Stimulated activated CD4-positive, alpha-beta T cell treated with anti-CD3 and anti-CD28 coated beads, Interleukin-2, amount 100 ng/mL, for 48 hours (primary cell): Measurements from ENCODE around the gene PTGES3L.

ENCODE experiments used
- DNase-seq, 2 donors: peaks; one replicate each; pipeline ENCODE4 v3.0.0-alpha.2; 2020

Gene PTGES3L

GRCh38 chr17:42979511-42980273, at the start of gene PTGES3L:
PTGES3L (minus strand) TSS chr17:42980080; CDS start chr17:42980053, 27 bp downstream.
- DNase-seq = no peak

DNA sequence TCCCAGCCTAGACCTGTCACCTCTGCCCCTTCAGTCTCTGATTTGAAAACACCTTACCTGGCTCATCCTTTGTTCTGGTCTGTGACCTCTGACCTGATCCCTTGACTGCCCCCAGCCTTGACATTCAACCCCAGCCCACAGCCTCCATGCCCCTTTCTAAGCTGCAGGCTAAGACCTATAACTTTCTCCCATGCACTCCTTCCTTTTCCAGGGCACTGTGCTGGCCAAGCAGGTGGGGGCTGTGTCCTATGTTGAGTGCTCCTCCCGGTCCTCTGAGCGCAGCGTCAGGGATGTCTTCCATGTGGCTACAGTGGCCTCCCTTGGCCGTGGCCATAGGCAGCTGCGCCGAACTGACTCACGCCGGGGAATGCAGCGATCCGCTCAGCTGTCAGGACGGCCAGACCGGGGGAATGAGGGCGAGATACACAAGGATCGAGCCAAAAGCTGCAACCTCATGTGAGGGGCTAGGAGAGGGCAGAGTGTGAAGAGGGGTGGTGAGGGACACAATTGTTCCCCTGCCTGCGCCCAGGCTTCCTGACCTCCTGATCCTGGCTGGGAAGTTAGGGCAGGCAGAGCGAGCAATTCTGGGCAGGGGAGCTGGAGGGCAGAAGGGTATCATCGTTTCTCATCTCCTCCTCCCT, 48.5 kb upstream of the PTGES3L start:
- no peak for DNase-seq

- no peak for DNase-seq
Measured at GRCh38 chr17:43027091-43028032, 47.5 kb upstream of the PTGES3L start.

GRCh38 chr17:43026595-43026994, 46.7 kb upstream of the PTGES3L start:
- no peak for DNase-seq

GRCh38 chr17:43025766-43026537, 46.1 kb upstream of the PTGES3L start:
- no peak for DNase-seq

DNA sequence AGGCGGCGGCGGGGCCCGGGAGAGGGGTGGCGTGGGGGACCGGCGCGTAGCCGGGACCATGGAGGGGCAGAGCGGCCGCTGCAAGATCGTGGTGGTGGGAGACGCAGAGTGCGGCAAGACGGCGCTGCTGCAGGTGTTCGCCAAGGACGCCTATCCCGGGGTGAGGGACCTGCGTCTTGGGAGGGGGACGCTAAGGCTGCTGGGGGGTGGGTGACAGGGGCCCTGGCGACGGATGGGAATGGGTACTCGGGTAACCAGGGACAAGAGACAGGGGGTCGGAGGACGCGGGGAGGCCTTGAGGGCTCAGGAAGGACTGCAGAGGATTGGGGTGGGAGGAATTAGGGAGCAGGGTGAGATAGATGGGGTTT, 45.4 kb upstream of the PTGES3L start:
- DNase-seq = no peak

- peak; percentile 70 to 72 for DNase-seq
Measured at GRCh38 chr17:43024407-43025289, 44.8 kb upstream of the PTGES3L start, which contains the start of gene RND2. RND2 (plus strand) TSS chr17:43025231; CDS start chr17:43025348, 117 bp downstream.

DNA sequence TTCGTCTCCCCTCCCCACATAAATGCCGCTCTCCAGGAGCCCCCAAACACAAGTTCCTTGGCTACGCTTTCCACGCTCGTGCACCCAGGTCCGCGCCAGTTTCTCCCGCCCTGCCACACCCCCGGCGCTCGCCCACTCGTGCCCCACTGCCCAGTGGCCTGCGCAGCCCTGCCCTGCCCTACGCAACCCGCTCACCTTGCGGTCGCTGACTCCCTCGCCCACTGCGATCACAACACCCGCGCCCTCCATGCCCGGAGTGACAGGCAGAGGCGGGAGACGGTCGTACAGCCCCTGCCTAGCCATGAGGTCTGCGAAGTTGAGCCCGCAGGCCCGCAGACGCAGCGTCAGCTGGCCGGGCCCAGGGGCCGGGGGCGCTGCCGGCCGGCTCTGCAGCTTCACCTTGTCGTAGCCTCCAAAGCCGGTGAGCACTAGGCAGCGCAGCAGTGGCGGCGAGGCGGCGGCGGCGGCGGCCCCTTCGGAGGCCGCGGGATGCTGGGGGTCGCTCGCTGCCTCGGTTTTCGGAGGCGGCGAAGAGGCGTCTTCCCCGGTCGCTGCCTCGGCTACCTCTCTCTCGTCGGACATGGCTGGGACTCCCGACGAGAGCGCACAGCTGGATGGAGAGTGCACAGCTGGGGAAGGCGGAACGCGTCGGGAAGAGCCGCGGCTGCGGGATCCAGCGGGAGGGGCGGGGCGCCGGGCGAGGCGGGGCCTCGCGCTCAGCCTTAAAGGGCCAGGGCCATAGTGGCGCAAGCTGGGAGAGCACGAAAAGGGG, 42.0 kb upstream of the PTGES3L start, which contains the start of gene VAT1:
Gene VAT1, minus strand, starts transcription at position 645 of the 772 bp plus-strand sequence. Its CDS starts 63 bp downstream, at position 582.
- peak; percentile 65 to 66 for DNase-seq

GRCh38 chr17:43020789-43021740, 41.2 kb upstream of the PTGES3L start:
- no peak for DNase-seq

- no peak for DNase-seq
Measured at GRCh38 chr17:43020030-43020621, 40.2 kb upstream of the PTGES3L start.

DNA sequence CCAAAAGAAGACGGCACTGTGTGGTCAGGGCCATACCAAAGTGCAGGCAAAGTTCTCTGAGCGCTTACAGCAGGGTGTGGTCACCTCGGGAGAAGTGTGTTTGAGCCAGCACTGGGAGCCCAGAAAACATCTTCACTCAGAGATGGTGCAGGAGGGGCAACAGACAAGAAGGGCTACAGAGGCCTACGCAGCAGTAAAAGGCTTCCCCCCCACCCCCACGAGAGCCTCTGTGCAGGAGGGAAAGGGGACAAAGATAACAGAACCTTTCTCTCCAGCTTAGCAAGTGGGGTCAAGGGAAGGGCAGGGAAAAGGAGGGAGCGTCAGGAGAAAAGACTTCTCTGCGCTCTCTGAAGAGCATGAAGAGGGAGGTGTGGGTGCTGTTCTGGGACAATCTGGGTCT, 39.5 kb upstream of the PTGES3L start:
- DNase-seq = no peak

DNA sequence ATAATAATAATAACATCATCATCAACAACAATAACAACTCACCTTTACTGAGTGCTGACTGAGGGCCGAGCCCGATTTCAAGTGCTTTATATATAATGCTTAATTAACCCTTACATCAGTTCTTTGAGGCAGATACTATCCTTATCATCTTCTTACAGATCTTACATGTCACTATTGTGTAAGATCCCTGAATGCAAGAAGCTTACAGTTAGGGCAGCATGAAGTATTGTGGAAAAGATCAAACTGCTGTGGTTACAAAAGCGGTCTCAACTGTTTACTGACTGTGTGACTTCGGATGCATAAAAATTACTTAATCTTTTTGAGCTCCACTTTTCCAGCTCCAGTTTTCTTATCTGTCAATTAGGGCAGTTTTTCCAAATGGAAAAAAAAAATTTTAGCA, 39.1 kb upstream of the PTGES3L start:
- no peak for DNase-seq

DNA sequence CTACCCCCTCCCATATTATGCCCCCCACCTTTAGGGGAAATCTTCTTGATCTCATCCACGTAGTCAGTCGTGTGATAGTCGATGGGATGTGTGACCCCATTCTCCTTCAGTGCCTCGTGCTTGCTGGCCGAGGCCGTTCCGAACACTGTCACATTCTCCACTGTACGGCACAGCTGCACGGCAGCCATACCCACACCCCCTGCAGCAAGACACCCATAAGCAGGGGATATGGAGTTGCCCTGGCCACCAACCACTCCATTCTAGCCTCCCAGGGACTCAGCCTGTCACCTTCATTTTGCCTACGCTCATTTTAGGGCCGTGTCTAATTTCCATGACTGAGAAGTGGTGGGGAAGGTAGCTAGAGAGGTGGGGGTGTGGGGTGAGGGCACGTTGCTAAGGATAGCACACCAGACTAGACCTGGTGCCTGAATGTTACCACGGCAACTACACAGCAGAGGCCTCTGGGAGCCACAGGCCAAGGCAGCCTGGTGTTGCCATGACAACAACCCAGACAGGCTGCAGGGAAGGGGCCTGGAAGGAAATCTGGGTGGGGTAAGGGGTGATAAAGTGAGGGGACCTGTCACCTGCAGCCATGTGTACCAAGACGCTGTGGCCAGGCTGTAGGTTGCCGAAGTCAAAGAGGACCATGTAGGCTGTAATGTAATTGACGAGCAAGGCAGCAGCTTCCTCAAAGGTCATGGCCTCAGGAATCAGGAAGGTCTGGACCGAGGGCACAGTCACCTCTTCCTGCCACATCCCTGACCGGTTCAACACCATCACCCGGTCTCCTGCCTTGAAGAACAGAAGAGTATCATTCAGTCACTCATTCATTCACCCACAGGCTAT, 38.4 kb upstream of the PTGES3L start:
- DNase-seq = no peak

DNA sequence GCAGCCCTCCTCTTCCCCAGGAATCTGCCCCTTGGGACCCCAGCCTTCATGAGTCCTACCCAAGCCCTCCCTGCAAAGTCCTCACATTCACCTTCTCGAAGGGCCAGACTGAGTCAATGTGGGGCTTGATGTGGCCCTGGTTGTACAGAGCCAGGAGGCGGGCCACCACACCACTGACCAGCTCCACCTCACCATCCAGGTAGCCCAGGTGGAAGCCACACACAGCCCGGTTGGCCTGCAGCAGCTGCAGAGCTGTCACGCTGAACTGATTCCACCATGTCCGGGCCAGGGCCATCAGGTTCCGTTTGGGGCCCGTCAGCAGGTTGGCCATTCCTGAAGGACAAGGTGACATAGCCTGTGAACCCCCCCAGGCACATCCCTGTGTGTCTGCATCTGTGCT, 36.3 kb upstream of the PTGES3L start:
- no peak for DNase-seq

DNA sequence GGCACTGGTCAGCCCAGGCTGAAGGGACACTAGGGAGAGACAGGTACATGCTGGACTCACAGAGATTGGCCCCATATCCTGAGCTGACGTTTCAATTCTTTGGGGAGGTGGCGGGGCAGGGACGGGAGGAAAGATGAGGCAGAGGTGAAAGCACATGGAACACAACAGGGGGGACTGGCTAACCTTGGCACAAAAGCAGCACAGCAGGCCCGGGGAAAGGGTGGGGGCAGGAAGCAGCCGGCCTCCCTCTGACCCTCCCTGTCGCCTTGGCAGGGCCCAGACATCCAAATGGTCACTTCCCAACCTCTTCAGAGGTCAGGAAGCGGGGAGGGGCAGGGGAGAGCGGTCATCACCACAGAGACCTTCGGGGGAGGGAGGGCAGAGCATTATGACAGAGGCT, 35.7 kb upstream of the PTGES3L start:
- DNase-seq = no peak

- DNase-seq = no peak
Measured at GRCh38 chr17:43014649-43015542, 35.0 kb upstream of the PTGES3L start.
